NCI-H526 (cell line): Measurements from ENCODE around the gene ALDH18A1.
"Not testable (repeated sequence)": the region's sequence is repeated elsewhere in the genome, so short reads cannot be mapped to it uniquely, and the experiment has no call there.

ENCODE experiments used
- DNase-seq, 2 experiments: peaks; one replicate each; lab custom pipeline; 2025; lab: John Stamatoyannopoulos, UW

Gene ALDH18A1

GRCh38 chr10:95648138-95648537, 8.4 kb downstream of the ALDH18A1 start:
- DNase-seq = no peak

GRCh38 chr10:95646160-95646559, 10.4 kb downstream of the ALDH18A1 start:
- DNase-seq = no peak

GRCh38 chr10:95644901-95645300, 11.6 kb downstream of the ALDH18A1 start:
- no peak for DNase-seq

DNA sequence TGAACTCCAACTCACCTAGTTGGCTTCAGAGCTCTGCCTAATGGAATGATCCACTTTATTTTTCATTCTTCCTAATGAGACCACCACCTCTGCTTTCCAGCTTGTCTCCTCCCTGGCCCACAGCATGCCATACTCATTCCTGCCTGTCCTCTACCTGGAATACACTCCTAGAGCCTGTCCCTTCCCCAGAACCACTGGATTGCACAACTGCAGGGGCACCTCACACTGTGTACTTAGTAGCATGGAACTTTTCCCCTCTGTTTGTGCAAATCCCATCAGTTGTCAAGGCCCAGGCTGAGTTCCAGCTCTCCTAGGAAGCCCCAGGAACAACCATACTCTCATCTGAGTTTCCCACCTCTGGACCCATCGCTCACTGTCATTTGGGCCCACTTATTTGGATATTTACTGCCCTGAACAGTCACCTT, 15.6 kb downstream of the ALDH18A1 start:
- DNase-seq = no peak

- DNase-seq = no peak
These were observed 18.6 kb downstream of the ALDH18A1 start for GRCh38 chr10:95637911-95638310.

DNA sequence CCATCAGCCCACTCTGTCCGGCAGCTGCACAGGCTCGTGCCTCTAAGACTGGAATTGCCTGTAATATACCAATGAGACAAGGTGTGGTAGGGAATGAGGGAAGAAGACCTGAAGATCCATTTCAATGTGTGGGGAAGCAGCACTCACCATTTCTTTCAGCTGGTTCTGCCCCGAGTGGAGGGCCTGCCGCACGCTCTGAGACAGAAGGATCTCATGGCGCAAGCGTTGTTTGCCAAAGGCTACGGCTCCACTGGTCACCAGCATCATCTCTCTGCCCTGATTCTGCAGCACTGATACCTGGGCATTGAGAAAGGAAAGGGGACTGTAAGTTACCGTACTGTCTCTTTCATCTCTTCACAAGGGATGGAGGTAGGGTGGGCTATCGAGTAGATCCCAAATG, 19.4 kb downstream of the ALDH18A1 start:
- no peak for DNase-seq

DNA sequence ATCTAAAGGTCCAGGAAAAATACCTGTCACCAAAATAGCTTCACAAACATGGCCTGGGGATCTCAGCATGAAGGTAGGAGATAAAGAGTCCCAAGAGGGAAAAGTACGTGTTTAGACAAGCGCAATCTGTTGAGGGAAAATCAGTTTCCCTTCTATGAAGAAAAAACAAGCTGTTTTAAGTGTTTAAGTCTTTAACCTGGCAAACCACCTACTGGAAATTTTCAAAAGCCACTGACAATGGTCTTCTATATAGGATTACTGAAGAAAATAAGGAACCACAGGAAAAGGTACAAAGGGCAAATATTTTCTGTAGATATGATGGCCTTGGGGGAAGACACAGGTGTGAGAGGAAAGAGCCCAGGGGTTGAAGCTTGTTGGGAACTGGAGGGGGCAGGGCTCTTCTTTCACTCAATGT, 21.2 kb downstream of the ALDH18A1 start:
- DNase-seq = no peak

- DNase-seq = no peak
These were observed 27.7 kb downstream of the ALDH18A1 start for GRCh38 chr10:95628786-95629185.

DNA sequence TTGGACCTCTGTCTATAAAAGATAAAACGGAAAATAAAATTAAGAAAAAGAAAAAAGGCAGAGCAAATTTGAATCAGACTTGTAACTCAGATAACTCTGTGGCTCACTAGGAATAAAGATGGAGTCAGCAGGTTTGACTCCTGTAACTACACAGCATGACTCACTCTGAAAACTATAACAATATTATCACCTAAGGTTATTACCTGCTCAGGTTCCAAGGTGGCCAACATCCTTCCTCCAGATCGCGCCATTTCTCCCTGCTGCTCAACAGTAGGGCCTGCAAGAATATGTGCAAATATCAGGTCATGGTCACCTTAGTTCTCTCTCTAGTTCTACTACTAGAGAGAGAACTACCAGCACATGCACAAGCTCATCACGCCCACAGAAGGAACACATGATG, 30.0 kb downstream of the ALDH18A1 start:
- no peak for DNase-seq

DNA sequence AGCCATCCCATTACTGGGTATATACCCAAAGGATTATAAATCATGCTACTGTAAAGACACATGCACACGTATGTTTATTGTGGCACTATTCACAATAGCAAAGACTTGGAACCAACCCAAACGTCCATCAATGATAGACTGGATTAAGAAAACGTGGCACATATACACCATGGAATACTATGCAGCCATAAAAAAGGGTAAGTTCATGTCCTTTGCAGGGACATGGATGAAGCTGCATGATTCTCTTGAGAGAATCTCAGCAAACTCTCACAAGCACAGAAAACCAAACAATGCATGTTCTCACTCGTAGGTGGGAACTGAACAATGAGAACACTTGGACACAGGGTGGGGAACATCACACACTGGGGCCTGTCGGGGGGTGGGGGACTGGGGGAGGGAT, 36.1 kb downstream of the ALDH18A1 start:
- DNase-seq = not testable (repeated sequence)

- no peak for DNase-seq
These were observed 38.4 kb downstream of the ALDH18A1 start for GRCh38 chr10:95618101-95618500.

DNA sequence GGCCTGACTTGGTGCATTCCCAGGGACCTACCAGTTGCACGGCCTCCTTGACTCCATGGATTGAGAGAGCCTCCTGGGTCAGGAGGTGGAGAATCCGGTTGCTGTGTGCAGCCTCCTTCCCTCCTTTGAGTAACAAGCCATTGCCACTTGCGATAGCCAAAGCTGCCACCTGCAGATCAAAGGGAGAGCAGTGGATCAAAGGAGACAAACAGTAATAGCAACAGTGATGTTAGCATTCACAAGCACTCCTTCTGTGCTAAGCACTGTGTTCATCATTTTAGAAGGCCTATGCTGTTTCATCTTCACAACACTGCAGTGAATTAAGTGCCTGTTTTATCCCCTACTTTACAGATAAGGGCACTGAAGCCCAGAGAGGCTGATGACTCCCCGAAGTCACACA, 40.1 kb downstream of the ALDH18A1 start:
- no peak for DNase-seq

DNA sequence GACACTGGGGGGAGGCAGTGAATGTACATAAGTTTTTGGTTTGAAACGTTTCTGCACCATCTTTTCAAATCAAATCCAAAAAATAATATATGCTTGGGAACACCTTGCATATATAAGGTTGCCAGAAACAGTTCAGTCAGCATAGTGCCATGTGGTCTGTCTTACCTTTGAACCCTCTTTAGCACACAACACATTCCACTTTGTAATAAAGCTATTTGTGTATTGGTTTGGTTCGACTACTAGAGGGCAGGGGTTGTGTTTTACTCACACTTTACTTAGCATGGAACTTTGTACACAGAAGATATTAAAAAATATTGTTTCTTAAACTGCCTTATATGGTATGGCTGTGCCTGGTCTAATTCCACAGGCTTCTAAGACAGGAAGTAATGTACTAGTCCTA, 43.2 kb downstream of the ALDH18A1 start:
- DNase-seq = no peak

- DNase-seq = no peak
These were observed 45.8 kb downstream of the ALDH18A1 start for GRCh38 chr10:95610727-95611126.

GRCh38 chr10:95606922-95607321, 49.6 kb downstream of the ALDH18A1 start:
- DNase-seq = no peak

- DNase-seq = no peak
These were observed 51.3 kb downstream of the ALDH18A1 start for GRCh38 chr10:95605163-95605562.

DNA sequence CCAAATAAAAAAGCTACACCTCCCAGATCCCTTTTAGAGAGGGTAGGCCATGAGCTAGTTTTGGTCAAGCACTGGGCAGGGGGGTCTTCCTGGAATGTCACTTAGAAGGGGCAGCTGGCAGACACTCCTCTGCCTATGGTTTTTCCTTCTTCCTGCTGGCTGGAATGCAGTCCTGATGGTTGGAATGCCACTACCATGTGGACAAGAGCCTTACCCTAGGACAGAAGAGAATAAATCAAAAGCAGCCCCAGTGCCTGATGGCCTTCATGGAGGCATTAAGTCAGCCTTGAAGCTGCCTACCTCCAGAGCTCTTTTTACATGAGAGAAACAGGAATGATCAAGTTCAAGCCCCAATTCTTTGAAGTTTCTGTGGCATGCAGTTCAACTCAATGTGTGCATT, 51.9 kb downstream of the ALDH18A1 start:
- DNase-seq = no peak

- no peak for DNase-seq
These were observed 54.1 kb downstream of the ALDH18A1 start for GRCh38 chr10:95602382-95602781.

GRCh38 chr10:95601116-95601719, 55.3 kb downstream of the ALDH18A1 start:
- DNase-seq = peak; percentile 64 to 81

DNA sequence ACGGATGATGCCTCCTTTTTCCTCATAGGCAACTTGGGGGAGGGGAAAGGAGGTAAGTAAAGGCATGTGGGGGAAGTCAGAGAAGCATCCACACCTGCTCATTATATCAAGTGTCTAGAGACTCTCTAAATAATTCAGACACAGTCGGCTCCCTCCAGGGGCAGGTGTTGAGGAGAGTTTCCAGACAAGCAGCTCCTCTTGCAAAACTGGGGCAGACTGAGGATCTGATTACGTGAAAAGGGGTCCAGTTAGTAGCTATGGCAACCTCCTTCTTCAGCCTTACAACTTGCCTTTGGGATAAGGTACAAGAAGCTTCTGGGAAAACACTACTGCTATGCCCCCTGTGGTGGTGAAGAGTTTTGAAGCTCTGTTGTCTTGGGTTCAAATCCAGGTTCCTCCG, 56.4 kb downstream of the ALDH18A1 start:
- DNase-seq = no peak

DNA sequence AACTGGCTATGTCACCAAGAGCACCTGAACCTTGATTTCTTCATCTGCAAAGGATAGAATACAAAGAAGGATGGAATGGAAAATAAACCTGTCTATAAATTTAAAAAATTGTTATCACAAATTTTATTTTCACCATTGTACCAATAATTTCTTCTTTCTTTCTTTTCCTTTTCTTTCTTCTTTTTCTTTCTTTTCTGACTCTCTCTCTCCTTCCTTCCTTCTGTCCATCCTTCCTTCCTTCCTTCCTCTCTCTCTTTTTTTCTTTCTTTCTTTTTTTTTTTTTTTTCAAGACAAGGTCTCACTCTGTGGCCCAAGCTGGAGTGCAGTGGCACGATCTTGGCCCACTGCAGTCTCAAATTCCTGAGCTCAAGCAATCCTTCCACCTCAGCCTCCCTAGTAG, 58.7 kb downstream of the ALDH18A1 start:
- DNase-seq = no peak

DNA sequence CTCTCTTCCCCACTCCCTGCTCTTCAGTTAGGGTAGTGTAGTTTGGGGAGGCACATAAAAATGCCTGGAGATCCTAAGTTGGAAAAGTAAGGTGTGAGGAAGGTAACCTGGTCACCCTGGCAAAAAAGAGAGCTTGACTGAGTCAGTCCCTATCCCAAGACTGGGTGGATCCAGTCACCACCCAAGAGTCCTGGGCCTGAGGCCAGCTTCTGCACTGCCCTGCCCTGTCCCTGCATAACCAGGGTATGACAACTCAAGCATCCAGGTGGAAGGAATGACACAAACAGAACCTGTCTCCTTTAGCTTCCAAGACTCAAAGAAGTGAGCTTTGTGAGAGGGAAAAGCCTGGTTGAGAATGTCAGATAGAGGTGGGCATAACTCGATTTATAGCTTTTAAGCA, 68.5 kb downstream of the ALDH18A1 start:
- DNase-seq = no peak

- no peak for DNase-seq
These were observed 76.5 kb downstream of the ALDH18A1 start for GRCh38 chr10:95579835-95580535.

DNA sequence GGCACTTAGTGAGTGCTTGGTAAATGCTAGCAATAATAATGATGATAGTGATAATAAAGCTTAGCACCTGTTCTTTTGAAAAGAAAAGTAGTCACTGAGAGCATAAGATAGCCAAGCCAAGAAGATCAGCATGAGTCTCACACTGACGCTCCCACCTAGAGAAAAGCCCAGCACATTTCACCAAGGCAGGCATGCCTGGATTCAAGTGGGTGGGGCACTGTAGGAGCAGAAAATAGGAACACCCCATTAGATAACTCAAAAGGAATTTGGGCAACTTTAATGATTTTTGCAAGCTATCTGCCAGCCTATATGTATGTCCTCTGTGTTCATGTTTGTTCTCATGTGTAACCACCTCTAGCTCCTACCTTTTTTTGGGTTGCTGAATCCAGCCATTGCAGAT, 77.2 kb downstream of the ALDH18A1 start:
- no peak for DNase-seq
